ENCODE data around the gene M6PR.

- no peak for TF ChIP-seq CTCF (IDR thresholded peaks at IDR 0.05)
- TF ChIP-seq POLR2A (IDR thresholded peaks at IDR 0.05), result no peak
These were observed 33.3 kb downstream of the M6PR start for GRCh38 chr12:8916154-8916553.
